GM21515 (cell line): ENCODE results near the gene BTBD2.

Experiments
- ATAC-seq: cut with Tn5 transposase; IDR thresholded peaks from one replicate; pipeline ENCODE4 v1.9.1; 2021; ENCODE audit not compliant: unreplicated experiment

The BTBD2 gene

GRCh38 chr19:1968279-1969175, 47.0 kb downstream of the BTBD2 start:
- ATAC-seq = no peak

DNA sequence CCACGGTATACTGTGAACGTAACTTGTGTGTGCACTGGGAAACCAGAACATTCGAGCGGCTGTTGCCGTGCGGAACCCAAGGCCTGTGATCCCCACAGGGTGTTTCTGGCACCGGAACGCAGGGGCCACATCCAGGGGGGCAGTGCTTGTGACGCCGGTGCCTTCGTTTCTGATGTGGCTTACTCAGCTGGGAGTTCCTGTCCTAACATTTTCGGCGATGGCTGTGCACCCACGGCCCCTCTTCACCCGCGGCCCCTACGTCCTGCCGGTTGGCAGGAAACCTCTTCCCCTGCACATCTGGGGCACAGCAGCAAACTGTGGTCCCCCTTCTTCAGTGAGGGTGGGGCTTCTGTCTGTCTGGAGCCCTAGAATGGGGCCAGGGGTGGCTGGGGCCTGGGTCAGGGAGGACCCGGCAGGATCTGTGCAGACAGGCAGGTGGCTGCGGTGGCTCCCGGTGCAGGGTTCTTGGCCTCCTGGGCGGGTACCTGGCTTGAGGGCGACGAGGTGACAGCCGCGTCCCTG, 48.4 kb downstream of the BTBD2 start:
- no peak for ATAC-seq

GRCh38 chr19:1962674-1963073, 52.8 kb downstream of the BTBD2 start:
- ATAC-seq = no peak

DNA sequence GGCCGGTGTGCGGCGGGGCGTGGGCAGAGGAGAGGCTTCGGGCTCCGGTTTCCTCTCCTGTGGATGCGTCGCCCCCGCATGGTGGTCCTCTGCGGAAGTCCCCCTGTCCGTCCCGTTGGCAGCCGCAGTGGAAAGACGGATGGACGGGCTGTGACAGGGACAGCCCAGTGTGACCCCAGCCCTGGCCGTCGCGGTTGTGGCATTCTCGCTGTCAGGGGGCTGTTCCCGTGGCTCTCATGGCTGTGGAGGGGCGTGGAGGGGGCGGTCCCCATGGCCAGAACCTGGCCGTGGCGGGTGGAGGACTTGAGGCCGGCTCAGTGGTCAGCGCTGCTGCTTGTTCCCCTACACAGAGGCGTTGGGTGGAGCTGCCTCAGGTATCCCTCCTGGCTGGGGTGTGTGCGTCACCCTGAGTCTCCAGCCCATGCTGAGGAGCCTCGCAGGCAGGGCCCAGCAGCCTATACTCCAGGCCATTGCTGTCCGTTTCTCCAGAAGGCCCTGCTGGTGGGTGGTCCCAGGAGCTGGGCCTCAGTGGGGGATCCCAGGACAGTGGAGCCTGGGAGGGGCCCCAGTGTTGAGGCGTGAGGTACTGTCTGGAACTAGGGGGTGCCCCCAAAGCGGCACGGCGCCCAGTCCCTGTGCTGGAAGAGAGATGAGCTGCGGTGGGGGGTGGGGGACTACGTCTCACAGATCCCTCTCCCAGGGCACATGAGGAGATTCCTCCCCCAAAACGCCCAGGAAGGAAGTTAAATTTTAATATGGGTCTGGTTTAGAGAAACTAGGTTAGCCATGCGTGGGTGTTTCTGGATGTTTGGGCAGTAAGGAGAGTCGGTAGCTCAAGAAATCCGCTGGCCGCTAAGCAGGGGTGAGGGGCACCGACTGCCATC, 54.3 kb downstream of the BTBD2 start:
- no peak for ATAC-seq

- ATAC-seq = no peak
Observed at GRCh38 chr19:1959928-1960589, 55.5 kb downstream of the BTBD2 start.

- ATAC-seq = no peak
Observed at GRCh38 chr19:1957562-1958248, 57.8 kb downstream of the BTBD2 start.

GRCh38 chr19:1956868-1957492, 58.5 kb downstream of the BTBD2 start:
- no peak for ATAC-seq

DNA sequence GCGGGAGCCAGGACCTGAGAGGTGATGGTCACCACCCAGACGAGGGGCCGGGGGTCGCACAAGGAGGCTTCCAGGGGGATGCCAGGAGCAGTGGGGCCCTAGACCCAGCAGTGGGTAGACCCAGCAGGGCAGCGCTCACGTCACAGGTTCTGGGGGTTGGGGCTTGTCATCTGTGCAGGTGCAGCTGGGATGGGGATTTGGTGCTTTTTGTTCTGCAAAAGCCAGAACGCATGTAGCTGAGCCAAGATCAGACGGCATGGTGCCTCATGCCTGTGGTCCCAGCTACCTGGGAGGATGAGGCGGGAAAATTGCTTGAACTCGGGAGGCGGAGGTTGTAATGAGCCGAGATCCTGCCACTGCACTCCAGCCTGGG, 59.4 kb downstream of the BTBD2 start:
- no peak for ATAC-seq

- ATAC-seq = no peak
Observed at GRCh38 chr19:1955171-1956121, 60.1 kb downstream of the BTBD2 start.

DNA sequence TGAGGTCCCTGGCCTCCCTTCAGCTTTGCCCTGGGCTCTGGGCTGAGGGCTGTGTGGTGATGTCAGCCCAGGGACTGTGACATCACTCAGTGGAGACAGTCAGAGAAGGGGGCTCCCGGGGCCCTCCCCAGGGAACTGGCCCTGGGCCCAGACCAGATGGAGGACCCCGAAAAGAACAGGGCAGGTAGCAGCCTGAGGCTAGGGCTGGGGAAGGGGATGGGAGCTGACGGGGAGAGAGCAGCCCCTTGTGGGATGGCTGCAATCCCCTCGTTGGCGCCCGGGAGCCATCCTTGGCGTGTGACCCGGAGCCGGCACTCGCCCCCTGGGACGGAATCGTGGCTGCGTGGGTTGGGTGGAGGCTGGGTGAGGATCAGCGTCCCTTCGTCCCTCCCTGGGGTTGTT, 61.0 kb downstream of the BTBD2 start:
- no peak for ATAC-seq

DNA sequence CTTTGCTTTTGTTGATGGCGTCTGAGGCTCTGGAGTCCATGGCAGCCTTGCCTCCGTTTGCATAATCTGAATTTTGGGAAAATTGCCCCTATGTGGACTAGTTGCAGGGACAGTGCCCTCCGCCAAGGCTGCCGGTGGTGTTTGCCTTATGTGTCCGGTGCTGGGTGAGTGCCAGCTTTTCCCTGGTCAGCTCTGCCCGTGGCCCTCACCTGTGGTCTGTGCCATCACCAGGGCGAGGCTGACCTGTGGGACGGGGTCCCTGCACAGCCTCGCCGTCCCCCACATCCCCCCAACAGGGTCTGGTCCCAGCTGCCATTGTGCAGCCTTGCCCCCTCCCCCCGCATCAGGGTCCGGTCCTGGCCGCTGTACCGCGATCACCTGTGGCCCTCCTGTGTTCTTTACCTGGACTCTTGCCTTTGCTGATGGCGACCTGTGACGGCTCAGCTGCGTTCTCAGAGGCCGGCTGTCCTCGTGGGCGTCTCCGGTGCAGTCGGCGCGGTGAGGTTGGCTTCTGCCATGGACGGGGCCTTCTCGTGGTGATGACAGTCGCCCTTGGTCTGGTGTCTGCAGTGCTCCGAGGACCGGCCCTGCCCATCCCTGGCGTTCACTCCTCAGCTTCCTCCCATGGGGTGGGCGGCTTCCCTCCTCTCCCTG, 61.9 kb downstream of the BTBD2 start:
- no peak for ATAC-seq

- no peak for ATAC-seq
Observed at GRCh38 chr19:1953037-1953436, 62.5 kb downstream of the BTBD2 start.

DNA sequence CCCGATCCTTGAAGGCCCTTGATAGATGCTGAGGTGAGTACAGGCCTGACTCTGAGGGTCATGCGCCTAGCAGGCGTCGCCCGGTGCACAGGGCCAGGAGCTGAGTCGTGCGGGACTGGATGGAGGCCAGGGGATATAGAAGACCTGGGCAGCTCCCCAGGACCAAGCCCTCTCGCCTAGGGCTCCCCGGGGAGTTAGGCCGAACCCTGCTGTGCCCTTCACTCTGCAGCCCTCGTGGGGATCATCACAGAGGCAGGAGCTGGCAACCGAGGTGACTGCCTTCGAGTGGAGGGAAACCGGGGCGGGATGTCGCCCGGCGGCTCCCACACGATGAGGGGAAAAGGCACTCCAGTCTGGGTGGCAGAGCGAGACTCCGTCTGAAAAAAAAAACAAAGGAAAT, 62.9 kb downstream of the BTBD2 start:
- no peak for ATAC-seq

- ATAC-seq = no peak
Observed at GRCh38 chr19:1950640-1951039, 64.9 kb downstream of the BTBD2 start.

GRCh38 chr19:1949304-1950101, 66.0 kb downstream of the BTBD2 start:
- no peak for ATAC-seq

- ATAC-seq = no peak
Observed at GRCh38 chr19:1947651-1948209, 67.8 kb downstream of the BTBD2 start.

GRCh38 chr19:1945899-1946298, 69.6 kb downstream of the BTBD2 start:
- ATAC-seq = no peak
